GM19452 (cell line): Measurements from ENCODE around the gene SOS1.

Experiments used
- ATAC-seq: cut with Tn5 transposase; IDR thresholded peaks from one replicate; pipeline ENCODE4 v1.9.1; 2021; ENCODE audit not compliant: unreplicated experiment

The SOS1 gene

DNA sequence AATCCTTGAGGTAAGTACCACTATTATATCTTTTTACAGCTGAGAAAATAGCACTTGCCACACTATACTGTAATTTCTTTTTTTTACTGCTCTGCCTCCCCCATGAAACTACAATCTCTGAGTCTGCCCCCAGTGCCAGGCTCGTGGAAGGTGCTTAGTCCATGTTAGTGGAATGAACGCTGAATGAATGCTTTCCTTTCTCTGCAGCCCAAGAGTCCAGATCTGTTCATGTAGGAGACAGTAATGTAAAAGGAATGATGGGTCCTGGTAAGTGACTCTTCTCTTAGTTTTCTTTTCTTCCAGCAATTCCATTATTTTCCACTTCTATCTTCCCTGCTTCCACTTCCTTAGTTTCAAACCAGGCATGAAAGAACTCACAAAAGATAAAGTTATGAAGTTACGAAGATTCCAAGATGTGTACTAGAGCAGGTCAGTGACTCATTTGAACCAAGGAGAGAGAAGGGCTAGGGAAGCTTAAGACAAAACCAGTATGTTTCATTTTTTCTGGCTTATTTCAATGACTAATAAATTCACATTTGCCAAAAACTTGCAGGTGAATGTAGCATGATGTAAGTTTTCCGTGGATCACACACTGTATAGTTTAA is 185.2 kb downstream of the SOS1 start:
- ATAC-seq = no peak

DNA sequence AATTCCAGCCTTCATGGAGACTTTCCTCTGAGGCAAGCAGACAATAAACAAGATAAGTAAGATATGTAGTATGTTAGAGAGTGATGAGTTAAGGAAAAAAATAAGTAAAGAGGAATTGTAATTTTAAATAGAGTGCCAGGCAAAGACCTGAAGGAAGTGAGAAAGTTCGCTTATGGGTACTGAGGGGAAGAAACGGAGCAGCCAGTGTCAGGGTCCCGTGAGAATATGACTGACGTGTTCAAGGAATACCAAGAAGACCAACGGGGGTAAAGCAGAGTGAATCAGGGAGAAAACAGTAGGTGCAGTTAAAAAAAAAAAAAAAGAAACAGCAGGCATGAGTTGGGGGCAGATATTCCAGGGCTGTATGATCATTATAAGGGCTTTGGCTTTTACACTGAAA is 186.1 kb downstream of the SOS1 start:
- ATAC-seq = no peak

DNA sequence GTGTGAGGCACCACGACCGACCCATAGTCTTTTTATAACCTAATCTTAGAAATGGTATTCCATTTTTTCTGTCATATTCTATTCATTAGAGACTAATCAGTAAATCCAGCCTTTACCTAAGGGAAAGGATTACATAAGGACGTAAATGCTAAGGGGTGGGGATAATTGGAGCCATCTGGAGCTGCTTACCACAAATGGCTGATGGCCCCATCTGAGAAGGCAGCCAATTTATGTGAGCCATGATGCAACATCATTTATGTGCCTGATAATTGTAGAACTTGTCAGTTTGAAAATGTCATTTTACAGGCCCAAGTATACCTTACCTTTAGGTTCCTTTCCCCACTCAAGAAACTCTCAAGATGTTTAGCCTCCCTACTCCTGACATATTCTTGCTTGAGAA is 187.2 kb downstream of the SOS1 start:
- no peak for ATAC-seq

DNA sequence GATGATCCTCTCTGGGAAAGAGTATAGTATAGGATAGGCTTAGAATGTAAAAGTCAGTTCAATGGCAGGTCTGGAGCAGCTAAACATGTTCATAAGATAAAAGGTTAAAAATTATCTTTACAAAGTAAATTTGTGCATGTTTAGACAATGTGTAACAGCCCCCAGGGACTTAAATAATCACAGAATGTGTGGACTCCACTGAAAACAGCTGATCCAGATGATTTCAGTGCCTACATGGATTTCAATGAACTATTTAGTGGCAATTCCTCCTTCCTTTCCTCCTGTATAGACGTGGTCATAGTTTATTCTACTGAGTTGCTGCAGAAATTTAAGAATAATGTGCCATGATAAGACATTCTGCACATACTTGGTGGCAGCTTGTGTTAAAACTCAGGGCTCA is 188.3 kb downstream of the SOS1 start:
- no peak for ATAC-seq
